GM23338 (cell line): ENCODE measurements around the gene GUCY1B1. TPM values are rescaled to one million over a fixed set of nuclear protein-coding genes. Genes with fewer than 3 reads are reported as not detected.
A peak's percentile ranks its signal among the peaks of the same experiment; 100 is the strongest.

Source experiments
- ATAC-seq: fragments of 200-7000 bp; cut with Tn5 transposase; 3 replicates; pipeline ENCODE4 v1.9.1; 2020
- DNase-seq: peaks from one replicate; pipeline ENCODE4 v3.0.0-alpha.2; 2015; ENCODE audit warnings: low spot score
- H2AFZ ChIP-seq: fragments of 200-600 bp; sonication (generic); 2 replicates; pipeline ENCODE4 v1.8.0; 2016; ENCODE audit warnings: antibody characterized with exemption, mild to moderate bottlenecking, moderate library complexity
- H3F3A ChIP-seq: fragments of 200-600 bp; sonication (generic); replicated peaks from 2 replicates; pipeline ENCODE4 v1.8.0; 2017; ENCODE audit warnings: antibody characterized with exemption, mixed run types, low read depth
- H3K27ac ChIP-seq: fragments of 200-600 bp; sonication (generic); 2 replicates; pipeline ENCODE4 v1.6.1; 2016; ENCODE audit warnings: low read depth
- H3K27me3 ChIP-seq: fragments of 200-600 bp; sonication (generic); 2 replicates; pipeline ENCODE4 v1.8.0; 2016; ENCODE audit warnings: mild to moderate bottlenecking, mixed run types, moderate library complexity; ENCODE audit not compliant: insufficient read depth
- H3K36me3 ChIP-seq: fragments of 200-600 bp; sonication (generic); 2 replicates; pipeline ENCODE4 v1.8.0; 2016; ENCODE audit warnings: mild to moderate bottlenecking; ENCODE audit not compliant: insufficient read depth
- H3K4me1 ChIP-seq: fragments of 200-600 bp; sonication (generic); 2 replicates; pipeline ENCODE4 v1.8.0; 2016; ENCODE audit warnings: mild to moderate bottlenecking, moderate library complexity; ENCODE audit not compliant: insufficient read depth
- H3K4me2 ChIP-seq: fragments of 200-600 bp; sonication (generic); 2 replicates; pipeline ENCODE4 v1.7.1; 2017; ENCODE audit warnings: mixed run types
- H3K4me3 ChIP-seq: fragments of 200-600 bp; sonication (generic); 2 replicates; pipeline ENCODE4 v1.6.1; 2016; ENCODE audit warnings: mixed run types
- H3K79me2 ChIP-seq: fragments of 200-600 bp; sonication (generic); replicated peaks from 2 replicates; pipeline ENCODE4 v1.8.0; 2017; ENCODE audit warnings: mild to moderate bottlenecking; ENCODE audit not compliant: insufficient read depth
- H3K9me2 ChIP-seq: fragments of 200-600 bp; sonication (generic); 2 replicates; pipeline ENCODE4 v1.8.0; 2017; ENCODE audit not compliant: insufficient read depth
- H4K20me1 ChIP-seq: fragments of 200-600 bp; sonication (generic); replicated peaks from 2 replicates; pipeline ENCODE4 v1.8.0; 2017; ENCODE audit warnings: mild to moderate bottlenecking; ENCODE audit not compliant: insufficient read depth
- H3K27ac Mint-ChIP-seq: 2 replicates; pipeline ENCODE4 v1.8.0; 2020; ENCODE audit warnings: inconsistent platforms, mild to moderate bottlenecking, moderate library complexity, mixed read lengths
- H3K27me3 Mint-ChIP-seq: 3 replicates; pipeline ENCODE4 v1.8.0; 2022; ENCODE audit warnings: low read depth, mild to moderate bottlenecking, moderate library complexity, mixed read lengths, inconsistent platforms; ENCODE audit not compliant: insufficient read depth, poor library complexity
- H3K36me3 Mint-ChIP-seq: 3 replicates; pipeline ENCODE4 v1.8.0; 2021; ENCODE audit warnings: low read depth, mild to moderate bottlenecking, inconsistent platforms, moderate library complexity, mixed read lengths
- H3K4me1 Mint-ChIP-seq: 3 replicates; pipeline ENCODE4 v1.8.0; 2020; ENCODE audit warnings: mild to moderate bottlenecking, inconsistent platforms, mixed read lengths
- H3K4me3 Mint-ChIP-seq: 3 replicates; pipeline ENCODE4 v1.8.0; 2021; ENCODE audit warnings: moderate library complexity, mild to moderate bottlenecking, inconsistent platforms, mixed read lengths
- H3K9me3 Mint-ChIP-seq: 3 replicates; pipeline ENCODE4 v1.8.0; 2020; ENCODE audit warnings: moderate library complexity, mild to moderate bottlenecking, inconsistent platforms, mixed read lengths
- EZH2phosphoT487 ChIP-seq: fragments of 200-600 bp; sonication (generic); IDR thresholded peaks from one replicate; pipeline ENCODE4 v1.8.1; 2018; ENCODE audit warnings: antibody characterized with exemption; ENCODE audit not compliant: unreplicated experiment
- JUNB ChIP-seq: IDR thresholded peaks from one replicate; pipeline ENCODE4 v1.6.1; 2016; ENCODE audit warnings: antibody characterized with exemption; ENCODE audit not compliant: unreplicated experiment
- ZNF114 ChIP-seq: fragments of 250-450 bp; sonication (Bioruptor Pico); IDR thresholded peaks from 2 replicates; pipeline ENCODE4 v1.5.0; 2020; ENCODE audit warnings: mild to moderate bottlenecking, moderate library complexity
- ZNF331 ChIP-seq: fragments of 250-450 bp; sonication (Bioruptor Pico); IDR thresholded peaks from 2 replicates; pipeline ENCODE4 v1.5.0; 2020; ENCODE audit warnings: low read depth, mild to moderate bottlenecking, moderate library complexity
- polyA plus RNA-seq: library from polyadenylated mRNA; unstranded; fragments of >200 nt; fragmentation: Nextera tagmentation; extraction: Ambion mirVana; gene quantifications from 2 replicates; pipeline ENCODE4 v1.2.1, GENCODE V29; 2016
- total RNA-seq: library from RNA; depleted of rRNA; stranded (reverse); fragments of >200 nt; shearing (Covaris generic); gene quantifications from 2 replicates; pipeline ENCODE4 v1.2.3, GENCODE V29; 2014
- TF ChIP-seq, protein P1 (sequence below), 2 experiments: fragments of 200-600 bp in 1 of 2; sonication (generic) in 1 of 2; conservative IDR thresholded peaks; 2 replicates each; pipeline versions ENCODE4 v1.5.1 to v1.6.1; 2016 to 2017; ENCODE audit warnings: antibody characterized with exemption in 2 of 2, low read depth in 2 of 2, mild to moderate bottlenecking in 2 of 2, moderate library complexity in 1 of 2

The GUCY1B1 gene
- total and polyA plus RNA-seq, 2 experiments from 2014 or later, result 2.6 to 4.3 TPM

- Mint-ChIP-seq H3K27me3 (peaks cover 10% of the 10 kb centered on the region), H3K27ac (no peak overlapping the region), H3K4me1 (peaks cover 9% of the 10 kb centered on the region), H3K36me3 (no peaks in the 10 kb centered on the region), H3K9me3 (no peaks in the 10 kb centered on the region; the same call in 1 of the 3 replicates), H3K4me3 (peak overlapping the region; percentile 72)
- peak overlapping the region; percentile 85 for H3K4me2 ChIP-seq
- peak overlapping the region; percentile 65 for H3K4me3 ChIP-seq
- DNase-seq (peak; percentile 58), ATAC-seq (peak; percentile 61)
- H3K79me2 ChIP-seq, result no peaks in the 10 kb centered on the region
- no peak overlapping the region for H3K27ac ChIP-seq
- H4K20me1 ChIP-seq, result no peaks in the 10 kb centered on the region
- peak overlapping the region; percentile 92 for H2AFZ ChIP-seq
- H3F3A ChIP-seq, result no peaks in the 10 kb centered on the region
- 0 out of 2 replicates have a peak, but pooled peaks cover 4% of the 10 kb centered on the region for H3K4me1 ChIP-seq
- TF ChIP-seq, protein P1, sequence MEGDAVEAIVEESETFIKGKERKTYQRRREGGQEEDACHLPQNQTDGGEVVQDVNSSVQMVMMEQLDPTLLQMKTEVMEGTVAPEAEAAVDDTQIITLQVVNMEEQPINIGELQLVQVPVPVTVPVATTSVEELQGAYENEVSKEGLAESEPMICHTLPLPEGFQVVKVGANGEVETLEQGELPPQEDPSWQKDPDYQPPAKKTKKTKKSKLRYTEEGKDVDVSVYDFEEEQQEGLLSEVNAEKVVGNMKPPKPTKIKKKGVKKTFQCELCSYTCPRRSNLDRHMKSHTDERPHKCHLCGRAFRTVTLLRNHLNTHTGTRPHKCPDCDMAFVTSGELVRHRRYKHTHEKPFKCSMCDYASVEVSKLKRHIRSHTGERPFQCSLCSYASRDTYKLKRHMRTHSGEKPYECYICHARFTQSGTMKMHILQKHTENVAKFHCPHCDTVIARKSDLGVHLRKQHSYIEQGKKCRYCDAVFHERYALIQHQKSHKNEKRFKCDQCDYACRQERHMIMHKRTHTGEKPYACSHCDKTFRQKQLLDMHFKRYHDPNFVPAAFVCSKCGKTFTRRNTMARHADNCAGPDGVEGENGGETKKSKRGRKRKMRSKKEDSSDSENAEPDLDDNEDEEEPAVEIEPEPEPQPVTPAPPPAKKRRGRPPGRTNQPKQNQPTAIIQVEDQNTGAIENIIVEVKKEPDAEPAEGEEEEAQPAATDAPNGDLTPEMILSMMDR (conservative IDR thresholded peaks at IDR 0.05; ENCODE audit: low read depth in 2 of 2), result 0 out of 4 replicates have a peak, but pooled peaks of 1 of the 2 experiments have one; percentile 6
- TF ChIP-seq ZNF114 (CRISPR knock-in tag), result no peak
- no peaks in the 10 kb centered on the region; the same call in 1 of the 2 replicates for H3K9me2 ChIP-seq
- H3K36me3 ChIP-seq, result no peaks in the 10 kb centered on the region
- peaks cover 31% of the 10 kb centered on the region for H3K27me3 ChIP-seq
Observed at GRCh38 chr4:155759372-155760252, 791 bp downstream of the GUCY1B1 start.

DNA sequence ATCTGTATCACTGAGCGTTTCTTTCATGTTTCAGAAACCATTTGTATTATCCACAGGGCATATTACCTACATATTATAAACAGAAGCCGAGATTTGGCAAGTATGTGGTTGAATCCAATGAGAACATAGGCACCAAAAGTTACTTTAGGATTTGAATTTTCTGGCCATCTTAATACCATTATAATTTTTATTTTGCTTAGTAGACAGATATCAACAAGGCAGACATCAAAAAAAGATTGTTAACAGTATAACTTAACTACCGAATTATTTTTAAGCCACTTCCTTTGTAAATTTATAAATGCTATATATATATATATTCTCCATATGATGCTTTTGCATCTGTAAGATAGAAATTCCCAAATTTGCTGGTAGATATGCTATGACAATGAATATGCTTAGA, 2.2 kb downstream of the GUCY1B1 start:
- H3F3A ChIP-seq, result no peaks in the 10 kb centered on the region
- H3K27ac ChIP-seq, result no peak overlapping the region
- H4K20me1 ChIP-seq, result no peaks in the 10 kb centered on the region
- no peak overlapping the region for H3K4me2 ChIP-seq
- no peak overlapping the region for H2AFZ ChIP-seq
- peaks cover 31% of the 10 kb centered on the region for H3K27me3 ChIP-seq
- no peaks in the 10 kb centered on the region; the same call in 2 of the 3 replicates for H3K9me3 Mint-ChIP-seq
- H3K79me2 ChIP-seq, result no peaks in the 10 kb centered on the region
- H3K9me2 ChIP-seq, result no peaks in the 10 kb centered on the region; the same call in 1 of the 2 replicates
- no peak overlapping the region for H3K4me3 ChIP-seq
- peaks cover 9% of the 10 kb centered on the region for H3K27me3 Mint-ChIP-seq
- H3K36me3 ChIP-seq, result no peaks in the 10 kb centered on the region
- no peak for TF ChIP-seq EZH2phosphoT487
- TF ChIP-seq JUNB, result no peak
- TF ChIP-seq, protein P1 (conservative IDR thresholded peaks at IDR 0.05; ENCODE audit: low read depth in 2 of 2), result no peak
- TF ChIP-seq ZNF331 (CRISPR knock-in tag), result no peak
- 0 out of 2 replicates have a peak, but pooled peaks cover 4% of the 10 kb centered on the region for H3K4me1 ChIP-seq
- no peak overlapping the region for H3K27ac Mint-ChIP-seq
- peak overlapping the region; percentile 28; the same call in 1 of the 3 replicates for H3K4me3 Mint-ChIP-seq
- H3K4me1 Mint-ChIP-seq, result peaks cover 9% of the 10 kb centered on the region
- H3K36me3 Mint-ChIP-seq, result no peaks in the 10 kb centered on the region
- ATAC-seq (no peak), DNase-seq (no peak)
